ENCODE data around the gene SMIM15.

The SMIM15 gene

DNA sequence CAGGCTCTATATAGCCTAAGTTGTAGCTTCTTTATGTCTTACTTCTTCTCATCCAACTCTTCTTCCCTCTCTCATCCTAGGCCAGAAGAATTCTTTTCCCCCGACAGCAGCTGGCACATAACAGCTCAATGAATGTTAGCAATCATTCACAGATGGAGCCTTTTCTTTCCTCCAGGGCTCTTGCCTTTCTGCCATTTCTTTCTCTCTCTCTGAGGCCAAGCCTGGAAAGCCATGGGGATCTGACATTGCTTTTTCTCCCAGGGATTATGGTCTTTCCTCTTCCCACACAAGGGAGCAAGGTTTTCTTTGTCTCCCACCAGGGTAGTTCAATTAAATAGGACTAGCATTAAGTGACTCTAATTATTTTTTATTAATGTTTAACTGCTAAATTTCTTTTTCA is 20.5 kb downstream of the SMIM15 start:
- H4K20me1 ChIP-seq (ENCODE audit: insufficient read depth, low read length) = no peaks in the 10 kb centered on the region
- H3K9me3 ChIP-seq (ENCODE audit: low read length) = no peaks in the 10 kb centered on the region; the same call in 1 of the 2 replicates
- H3K4me1 ChIP-seq (ENCODE audit: insufficient read depth, low read length, severe bottlenecking) = no peaks in the 10 kb centered on the region
- no peaks in the 10 kb centered on the region for H3K79me2 ChIP-seq (ENCODE audit: insufficient read depth, low read length)
- H3K9ac ChIP-seq (ENCODE audit: low read length) = no peak overlapping the region
- no peaks in the 10 kb centered on the region for H3K27me3 ChIP-seq (ENCODE audit: insufficient read depth, low read length)
- no peaks in the 10 kb centered on the region for H3K9me2 ChIP-seq (ENCODE audit: low read depth, low read length)
- H3K4me3 ChIP-seq (ENCODE audit: low read depth, low read length, poor library complexity, severe bottlenecking) = no peak overlapping the region
- H2AFZ ChIP-seq (ENCODE audit: low read length) = no peak overlapping the region
- no peak for TF ChIP-seq EZH2 (IDR thresholded peaks at IDR 0.05; ENCODE audit: borderline replicate concordance, low read length)
- H3K27ac ChIP-seq (ENCODE audit: low read depth, low read length, poor library complexity, severe bottlenecking) = no peak overlapping the region
- H3K4me2 ChIP-seq (ENCODE audit: low read length) = no peak overlapping the region
- H3K36me3 ChIP-seq (ENCODE audit: insufficient read depth, low read length) = no peaks in the 10 kb centered on the region
- no peaks in the 10 kb centered on the region for H3F3A ChIP-seq (ENCODE audit: insufficient read depth, low read length)

DNA sequence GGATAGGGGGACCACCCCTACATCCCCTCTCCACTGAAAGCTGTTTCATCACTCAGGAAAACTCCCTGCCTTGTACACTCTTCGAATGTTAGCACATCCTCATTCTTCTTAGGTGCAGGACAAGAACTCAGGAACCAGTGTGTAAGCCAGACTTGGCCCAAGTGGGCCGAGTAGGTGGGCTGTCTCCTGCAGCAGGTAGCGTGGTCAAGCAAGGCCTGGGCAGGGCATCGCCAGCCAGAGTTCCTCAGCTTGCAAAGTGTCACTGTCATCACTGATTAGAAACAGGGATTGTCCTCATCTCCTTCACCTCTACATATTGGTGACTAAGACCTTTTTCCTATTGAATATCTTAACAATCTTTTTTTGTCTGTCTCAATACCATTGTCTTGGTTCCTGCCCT is 22.3 kb downstream of the SMIM15 start:
- Histone ChIP-seq H3K27ac (ENCODE audit: low read depth, low read length, poor library complexity, severe bottlenecking) (no peak overlapping the region), H3F3A (ENCODE audit: insufficient read depth, low read length) (no peaks in the 10 kb centered on the region), H3K9me2 (ENCODE audit: low read depth, low read length) (no peaks in the 10 kb centered on the region), H3K79me2 (ENCODE audit: insufficient read depth, low read length) (no peaks in the 10 kb centered on the region), H3K4me3 (ENCODE audit: low read depth, low read length, poor library complexity, severe bottlenecking) (no peak overlapping the region), H2AFZ (ENCODE audit: low read length) (no peak overlapping the region), H3K9ac (ENCODE audit: low read length) (no peak overlapping the region), H3K27me3 (ENCODE audit: insufficient read depth, low read length) (no peaks in the 10 kb centered on the region), H3K4me2 (ENCODE audit: low read length) (no peak overlapping the region), H3K4me1 (ENCODE audit: insufficient read depth, low read length, severe bottlenecking) (no peaks in the 10 kb centered on the region), H3K9me3 (ENCODE audit: low read length) (no peaks in the 10 kb centered on the region), H3K36me3 (ENCODE audit: insufficient read depth, low read length) (no peaks in the 10 kb centered on the region), H4K20me1 (ENCODE audit: insufficient read depth, low read length) (no peaks in the 10 kb centered on the region)
- TF ChIP-seq, protein P1, sequence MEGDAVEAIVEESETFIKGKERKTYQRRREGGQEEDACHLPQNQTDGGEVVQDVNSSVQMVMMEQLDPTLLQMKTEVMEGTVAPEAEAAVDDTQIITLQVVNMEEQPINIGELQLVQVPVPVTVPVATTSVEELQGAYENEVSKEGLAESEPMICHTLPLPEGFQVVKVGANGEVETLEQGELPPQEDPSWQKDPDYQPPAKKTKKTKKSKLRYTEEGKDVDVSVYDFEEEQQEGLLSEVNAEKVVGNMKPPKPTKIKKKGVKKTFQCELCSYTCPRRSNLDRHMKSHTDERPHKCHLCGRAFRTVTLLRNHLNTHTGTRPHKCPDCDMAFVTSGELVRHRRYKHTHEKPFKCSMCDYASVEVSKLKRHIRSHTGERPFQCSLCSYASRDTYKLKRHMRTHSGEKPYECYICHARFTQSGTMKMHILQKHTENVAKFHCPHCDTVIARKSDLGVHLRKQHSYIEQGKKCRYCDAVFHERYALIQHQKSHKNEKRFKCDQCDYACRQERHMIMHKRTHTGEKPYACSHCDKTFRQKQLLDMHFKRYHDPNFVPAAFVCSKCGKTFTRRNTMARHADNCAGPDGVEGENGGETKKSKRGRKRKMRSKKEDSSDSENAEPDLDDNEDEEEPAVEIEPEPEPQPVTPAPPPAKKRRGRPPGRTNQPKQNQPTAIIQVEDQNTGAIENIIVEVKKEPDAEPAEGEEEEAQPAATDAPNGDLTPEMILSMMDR (IDR thresholded peaks at IDR 0.05; ENCODE audit: low read length) = no peak
- no peak for TF ChIP-seq EZH2 (IDR thresholded peaks at IDR 0.05; ENCODE audit: borderline replicate concordance, low read length)

DNA sequence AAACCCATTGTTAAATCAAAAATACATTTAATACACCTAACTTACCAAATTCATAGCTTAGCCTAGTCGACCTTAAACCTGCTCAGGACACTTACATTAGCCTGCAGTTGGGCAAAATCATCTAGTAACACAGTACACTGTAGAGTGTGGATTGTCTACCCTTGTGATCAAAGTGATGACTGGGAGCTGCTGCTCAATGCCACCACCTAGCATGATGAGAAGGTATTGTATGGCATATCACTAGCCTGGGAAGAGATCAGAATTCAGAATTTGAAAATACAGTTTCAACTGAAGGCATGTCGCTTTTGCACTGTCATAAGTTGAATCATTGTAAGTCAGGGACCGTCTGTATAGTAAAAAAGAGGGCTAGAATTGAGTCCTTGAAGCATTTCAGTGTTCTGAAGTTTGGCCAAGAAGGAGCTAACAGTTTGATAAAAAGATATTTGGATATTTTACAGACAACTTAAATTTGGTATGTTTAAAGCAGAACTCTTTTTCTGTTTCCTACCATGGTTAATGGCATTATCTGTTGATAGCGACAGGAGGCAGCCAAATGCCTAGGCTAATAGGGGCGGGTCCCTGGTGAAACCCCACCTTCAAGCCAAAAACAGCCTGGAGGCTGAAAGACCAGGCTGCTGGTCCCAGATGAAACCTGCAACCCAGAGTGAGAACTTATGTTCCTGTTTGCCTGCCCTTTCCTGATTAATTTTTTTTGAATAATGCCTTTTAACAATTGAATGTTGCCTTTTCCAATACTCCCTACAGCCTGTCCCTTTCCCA is 23.0 kb downstream of the SMIM15 start:
- TF ChIP-seq, protein P1 (IDR thresholded peaks at IDR 0.05; ENCODE audit: low read length) = peak; percentile 44; the same call in 1 of the 2 replicates
- TF ChIP-seq EZH2 (IDR thresholded peaks at IDR 0.05; ENCODE audit: borderline replicate concordance, low read length) = no peak

DNA sequence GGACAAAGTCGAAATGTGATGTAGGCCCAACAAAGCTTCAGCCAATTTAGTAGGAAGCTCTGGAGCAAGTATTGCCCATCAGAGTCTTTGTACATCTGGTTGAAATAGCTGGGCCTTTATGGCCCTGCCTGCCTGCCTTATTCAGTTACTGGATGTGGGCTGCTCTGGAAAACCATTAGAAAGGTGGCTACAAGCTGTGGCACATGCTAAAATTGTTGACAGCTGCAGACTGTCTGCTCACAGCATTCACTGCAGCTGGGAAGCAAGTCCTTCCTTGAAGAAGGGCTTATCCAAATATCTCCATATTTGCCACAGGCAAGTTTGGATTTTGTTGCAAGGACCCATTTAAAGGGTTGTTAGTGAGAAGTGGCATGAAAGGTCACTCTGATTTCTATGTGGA is 24.4 kb downstream of the SMIM15 start:
- Histone ChIP-seq H3K9me3 (ENCODE audit: low read length) (no peaks in the 10 kb centered on the region), H3F3A (ENCODE audit: insufficient read depth, low read length) (no peaks in the 10 kb centered on the region), H3K9me2 (ENCODE audit: low read depth, low read length) (no peaks in the 10 kb centered on the region), H3K27ac (ENCODE audit: low read depth, low read length, poor library complexity, severe bottlenecking) (no peak overlapping the region), H3K79me2 (ENCODE audit: insufficient read depth, low read length) (no peaks in the 10 kb centered on the region), H3K4me2 (ENCODE audit: low read length) (no peak overlapping the region), H3K9ac (ENCODE audit: low read length) (no peak overlapping the region), H3K36me3 (ENCODE audit: insufficient read depth, low read length) (no peaks in the 10 kb centered on the region), H3K4me1 (ENCODE audit: insufficient read depth, low read length, severe bottlenecking) (no peaks in the 10 kb centered on the region), H2AFZ (ENCODE audit: low read length) (no peak overlapping the region), H4K20me1 (ENCODE audit: insufficient read depth, low read length) (no peaks in the 10 kb centered on the region), H3K4me3 (ENCODE audit: low read depth, low read length, poor library complexity, severe bottlenecking) (no peak overlapping the region), H3K27me3 (ENCODE audit: insufficient read depth, low read length) (no peaks in the 10 kb centered on the region)
- TF ChIP-seq EZH2 (IDR thresholded peaks at IDR 0.05; ENCODE audit: borderline replicate concordance, low read length) = no peak
- TF ChIP-seq, protein P1 (IDR thresholded peaks at IDR 0.05; ENCODE audit: low read length) = no peak

More for the DNA sequence above, 23.0 kb downstream of the SMIM15 start:
- Histone ChIP-seq H3K36me3 (ENCODE audit: insufficient read depth, low read length) (no peaks in the 10 kb centered on the region), H4K20me1 (ENCODE audit: insufficient read depth, low read length) (no peaks in the 10 kb centered on the region), H3F3A (ENCODE audit: insufficient read depth, low read length) (no peaks in the 10 kb centered on the region), H3K9ac (ENCODE audit: low read length) (no peak overlapping the region), H3K9me2 (ENCODE audit: low read depth, low read length) (no peaks in the 10 kb centered on the region), H3K4me2 (ENCODE audit: low read length) (no peak overlapping the region), H3K27ac (ENCODE audit: low read depth, low read length, poor library complexity, severe bottlenecking) (no peak overlapping the region), H2AFZ (ENCODE audit: low read length) (no peak overlapping the region), H3K27me3 (ENCODE audit: insufficient read depth, low read length) (no peaks in the 10 kb centered on the region), H3K4me3 (ENCODE audit: low read depth, low read length, poor library complexity, severe bottlenecking) (no peak overlapping the region), H3K9me3 (ENCODE audit: low read length) (no peaks in the 10 kb centered on the region), H3K4me1 (ENCODE audit: insufficient read depth, low read length, severe bottlenecking) (no peaks in the 10 kb centered on the region), H3K79me2 (ENCODE audit: insufficient read depth, low read length) (no peaks in the 10 kb centered on the region)

Measured in OCI-LY1 (cell line).